ENCODE measurements around the gene TNFRSF4. TPM values are rescaled to one million over a fixed set of nuclear protein-coding genes. Genes with fewer than 3 reads are reported as not detected.

TNFRSF4 gene
- total RNA-seq, 2 experiments from 2014 or later = 1.1 TPM; not detected in 1

GRCh38 chr1:1175221-1176062, 38.5 kb downstream of the TNFRSF4 start:
- no peak for TF ChIP-seq EZH2phosphoT487 (IDR thresholded peaks at IDR 0.05; ENCODE audit: borderline replicate concordance, low read depth, low read length)
- no peak for TF ChIP-seq CTCF (conservative IDR thresholded peaks at IDR 0.05; ENCODE audit: low read length)
- Histone ChIP-seq H3K36me3 (ENCODE audit: insufficient read depth, low read length) (no peaks in the 10 kb centered on the region), H2AFZ (ENCODE audit: low read length) (no peak overlapping the region), H3K9me3 (ENCODE audit: low read length) (no peaks in the 10 kb centered on the region), H3K9me2 (ENCODE audit: insufficient read depth, low read length) (no peaks in the 10 kb centered on the region), H3K79me2 (ENCODE audit: insufficient read depth, low read depth, low read length) (no peaks in the 10 kb centered on the region), H3K4me3 (ENCODE audit: low read depth, low read length, poor library complexity, severe bottlenecking) (no peak overlapping the region), H3K4me2 (ENCODE audit: low read length) (no peak overlapping the region), H3K27ac (ENCODE audit: low read depth, low read length, poor library complexity, severe bottlenecking) (no peak overlapping the region), H4K20me1 (ENCODE audit: insufficient read depth, low read length) (no peaks in the 10 kb centered on the region), H3K4me1 (ENCODE audit: insufficient read depth, low read length, poor library complexity, severe bottlenecking) (no peaks in the 10 kb centered on the region)
- DNase-seq (ENCODE audit: low spot score) = no peak
- ChIA-PET CTCF (ENCODE audit: unreplicated experiment) (no interaction called here), POLR2A (interaction anchor here (0.5 to 0.7 kb wide), 2 partner anchors 290 to 644 kb away, joined by 3 to 4 read pairs; no protein-coding TSS in a partner anchor)
- BruUV-seq (replicated peaks) = no TSS peak
- intact Hi-C loops (cut with micrococcal nuclease; ENCODE audit: unreplicated experiment) = no loop called here

GRCh38 chr1:1173793-1174415, 40.0 kb downstream of the TNFRSF4 start, which contains the start of gene TTLL10:
Gene TTLL10 (plus strand): TSS chr1:1173880. CDS start chr1:1179216, 5,336 bp downstream.
- no peaks in the 10 kb centered on the region for H3K9me3 ChIP-seq (ENCODE audit: low read length)
- CTCF ChIA-PET (ENCODE audit: unreplicated experiment) = no interaction called here
- H2AFZ ChIP-seq (ENCODE audit: low read length) = no peak within 1 kb of the TSS
- POLR2A ChIA-PET = no interaction called here
- no peaks in the 10 kb centered on the region for H4K20me1 ChIP-seq (ENCODE audit: insufficient read depth, low read length)
- H3K4me2 ChIP-seq (ENCODE audit: low read length) = no peak within 1 kb of the TSS
- H3K4me3 ChIP-seq (ENCODE audit: low read depth, low read length, poor library complexity, severe bottlenecking) = no peak within 1 kb of the TSS
- no peak for DNase-seq (ENCODE audit: low spot score)
- H3K4me1 ChIP-seq (ENCODE audit: insufficient read depth, low read length, poor library complexity, severe bottlenecking) = no peaks in the 10 kb centered on the region
- no peak for TF ChIP-seq EZH2phosphoT487 (IDR thresholded peaks at IDR 0.05; ENCODE audit: borderline replicate concordance, low read depth, low read length)
- no peak within 1 kb of the TSS for H3K27ac ChIP-seq (ENCODE audit: low read depth, low read length, poor library complexity, severe bottlenecking)
- intact Hi-C loops (cut with micrococcal nuclease; ENCODE audit: unreplicated experiment) = no loop called here
- H3K79me2 ChIP-seq (ENCODE audit: insufficient read depth, low read depth, low read length) = no peaks in the 10 kb centered on the region
- no peaks in the 10 kb centered on the region for H3K36me3 ChIP-seq (ENCODE audit: insufficient read depth, low read length)
- BruUV-seq (replicated peaks) = no TSS peak
- no peaks in the 10 kb centered on the region for H3K9me2 ChIP-seq (ENCODE audit: insufficient read depth, low read length)

- H3K79me2 ChIP-seq (ENCODE audit: insufficient read depth, low read depth, low read length) = no peaks in the 10 kb centered on the region
- TF ChIP-seq EZH2phosphoT487 (IDR thresholded peaks at IDR 0.05; ENCODE audit: borderline replicate concordance, low read depth, low read length) (no peak), CTCF (conservative IDR thresholded peaks at IDR 0.05; ENCODE audit: low read length) (no peak)
- no peak overlapping the region for H2AFZ ChIP-seq (ENCODE audit: low read length)
- no peaks in the 10 kb centered on the region for H3K4me1 ChIP-seq (ENCODE audit: insufficient read depth, low read length, poor library complexity, severe bottlenecking)
- no peaks in the 10 kb centered on the region for H3K9me2 ChIP-seq (ENCODE audit: insufficient read depth, low read length)
- no peak for DNase-seq (ENCODE audit: low spot score)
- H3K4me3 ChIP-seq (ENCODE audit: low read depth, low read length, poor library complexity, severe bottlenecking) = no peak overlapping the region
- ChIA-PET CTCF (ENCODE audit: unreplicated experiment) (no interaction called here), POLR2A (no interaction called here)
- intact Hi-C loops (cut with micrococcal nuclease; ENCODE audit: unreplicated experiment) = no loop called here
- no peaks in the 10 kb centered on the region for H3K36me3 ChIP-seq (ENCODE audit: insufficient read depth, low read length)
- H3K9me3 ChIP-seq (ENCODE audit: low read length) = no peaks in the 10 kb centered on the region
- H3K27ac ChIP-seq (ENCODE audit: low read depth, low read length, poor library complexity, severe bottlenecking) = no peak overlapping the region
- no TSS peak for BruUV-seq (replicated peaks)
- no peaks in the 10 kb centered on the region for H4K20me1 ChIP-seq (ENCODE audit: insufficient read depth, low read length)
- H3K4me2 ChIP-seq (ENCODE audit: low read length) = no peak overlapping the region
Measured at GRCh38 chr1:1173061-1173792, 40.7 kb downstream of the TNFRSF4 start.

Data from OCI-LY7 (cell line).